K562 (cell line): Measurements from ENCODE around the gene FAM174B. TPM values are rescaled to one million over a fixed set of nuclear protein-coding genes. Genes with fewer than 3 reads are reported as not detected.
A peak's percentile ranks its signal among the peaks of the same experiment; 100 is the strongest.

Experiments used
- ATAC-seq: fragments of 200-7000 bp; cut with Tn5 transposase; 3 replicates; pipeline ENCODE4 v1.9.1; 2020; ENCODE audit warnings: moderate library complexity
- BruUV-seq: library from RNA; stranded (reverse); fragments of 400-500 nt; replicated peaks from 2 replicates; lab custom pipeline; 2021; lab: Mats Ljungman, UMichigan
- CTCF ChIA-PET: fragments of 300-600 bp; formaldehyde crosslinking; extraction: SDS; loops from one replicate; lab custom pipeline; 2021; ENCODE audit warnings: low intra/inter-chr PET ratio; lab: Yijun Ruan, JAX
- POLR2A ChIA-PET: fragments of 300-600, 350-650 bp; sonication (Branson Sonifier 250); formaldehyde crosslinking; extraction: SDS; loops from one replicate; lab custom pipeline; 2021; ENCODE audit warnings: antibody characterized with exemption, inconsistent platforms; lab: Yijun Ruan, JAX
- DNase-seq, 4 experiments: peaks; one replicate each; pipeline versions ENCODE4 v3.0.0 to v3.0.0-alpha.2; 2011 to 2018; ENCODE audit warnings: low spot score in 3 of 4, mixed read lengths in 3 of 4; ENCODE audit errors: extremely low read depth in 1 of 4
- FAIRE-seq: peaks from 2 replicates; lab custom pipeline; 2011; peaks lifted over from hg19 to GRCh38; lab: Jason Lieb, UNC
- H2AFZ ChIP-seq: 2 replicates; pipeline ENCODE4 v1.6.0; 2011; ENCODE audit warnings: low read depth, low read length, control low read depth, inconsistent platforms
- H3K27ac ChIP-seq: fragments of 200-600 bp; 3 replicates; pipeline ENCODE4 v1.8.0; 2011; ENCODE audit warnings: low read depth, mild to moderate bottlenecking, control low read depth, inconsistent platforms, low read length, moderate library complexity, mixed read lengths; ENCODE audit errors: extremely low read depth
- H3K27me3 ChIP-seq, 2 experiments: fragments of 300-600 bp in 1 of 2; 2 replicates in 1 of 2; 3 replicates in 1 of 2; pipeline versions ENCODE4 v1.6.0 to v1.8.0; 2011; ENCODE audit warnings: inconsistent platforms in 2 of 2, low read length in 2 of 2, mild to moderate bottlenecking in 1 of 2, mixed read lengths in 1 of 2, moderate library complexity in 1 of 2; ENCODE audit not compliant: control insufficient read depth in 2 of 2, insufficient read depth in 2 of 2
- H3K36me3 ChIP-seq: fragments of 300-600 bp; 3 replicates; pipeline ENCODE4 v1.8.0; 2011; ENCODE audit warnings: mild to moderate bottlenecking, low read length, inconsistent platforms; ENCODE audit not compliant: control insufficient read depth, insufficient read depth
- H3K4me1 ChIP-seq, 2 experiments: fragments of 200-600 bp in 1 of 2; replicated peaks in 1 of 2; 2 replicates in 1 of 2; 3 replicates in 1 of 2; pipeline versions ENCODE4 v1.5.1 to v1.8.0; 2011; ENCODE audit warnings: inconsistent platforms in 2 of 2, low read length in 2 of 2, mild to moderate bottlenecking in 1 of 2, mixed read lengths in 1 of 2, moderate library complexity in 1 of 2; ENCODE audit not compliant: control insufficient read depth in 2 of 2, insufficient read depth in 2 of 2
- H3K4me2 ChIP-seq: 2 replicates; pipeline ENCODE4 v1.6.1; 2011; ENCODE audit warnings: low read length, control low read depth, inconsistent platforms, mixed read lengths; ENCODE audit not compliant: insufficient read depth
- H3K4me3 ChIP-seq: fragments of 200-600 bp; sonication (generic), shearing (Covaris generic); 2 replicates; pipeline ENCODE4 v1.5.1; 2016; ENCODE audit warnings: control low read depth, inconsistent platforms
- H3K79me2 ChIP-seq: fragments of 200-600 bp; 3 replicates; pipeline ENCODE4 v1.8.0; 2011; ENCODE audit warnings: low read length, inconsistent platforms; ENCODE audit not compliant: control insufficient read depth, insufficient read depth
- H3K9ac ChIP-seq, 2 experiments: 2 replicates each; pipeline versions ENCODE4 v1.6.0 to v1.6.1; 2011; ENCODE audit warnings: low read depth in 2 of 2, low read length in 2 of 2, control low read depth in 1 of 2, inconsistent platforms in 1 of 2, mild to moderate bottlenecking in 1 of 2, mixed read lengths in 1 of 2; ENCODE audit not compliant: insufficient read depth in 1 of 2
- H3K9me1 ChIP-seq: one replicate; pipeline ENCODE4 v1.6.0; 2011; ENCODE audit warnings: inconsistent platforms, mild to moderate bottlenecking, low read length, moderate library complexity; ENCODE audit not compliant: control insufficient read depth, insufficient read depth
- H3K9me3 ChIP-seq: replicated peaks from 2 replicates; pipeline ENCODE4 v1.5.1; 2011; ENCODE audit warnings: low read depth, low read length, inconsistent platforms; ENCODE audit not compliant: control insufficient read depth, insufficient read depth
- H4K20me1 ChIP-seq: replicated peaks from 2 replicates; pipeline ENCODE4 v1.6.1; 2011; ENCODE audit warnings: low read length, inconsistent platforms, mixed read lengths; ENCODE audit not compliant: control insufficient read depth, insufficient read depth
- FOXK1 ChIP-seq: sonication (generic); formaldehyde crosslinking; IDR thresholded peaks from 2 replicates; pipeline ENCODE4 v1.8.0; 2022; ENCODE audit warnings: missing genetic modification reagents, mild to moderate bottlenecking, borderline replicate concordance
- PCBP1 ChIP-seq: fragments of 200-400 bp; formaldehyde crosslinking; IDR thresholded peaks from 2 replicates; pipeline ENCODE4 v1.6.1; 2018; ENCODE audit warnings: mild to moderate bottlenecking, low read depth, low read length; ENCODE audit not compliant: poor library complexity, severe bottlenecking
- PCBP2 ChIP-seq: fragments of 200-400 bp; formaldehyde crosslinking; IDR thresholded peaks from 2 replicates; pipeline ENCODE4 v1.6.1; 2018; ENCODE audit warnings: low read length, low read depth, mild to moderate bottlenecking, moderate library complexity; ENCODE audit not compliant: poor library complexity, severe bottlenecking
- in situ Hi-C: fragments of 300-500 bp; cut with MboI; formaldehyde crosslinking; loops from 4 replicates; pipeline ENCODE4 v1.15.0; 2018; ENCODE audit warnings: inconsistent platforms, mixed read lengths
- intact Hi-C: fragments of 100-400 bp; cut with micrococcal nuclease; formaldehyde crosslinking; loops from 2 replicates; pipeline ENCODE4 v1.14.2; 2022
- polyA plus RNA-seq, 8 experiments: library from polyadenylated mRNA; depleted of rRNA in 4 of 8; stranded (reverse) in 5 of 8; unstranded in 3 of 8; fragments of >200 nt; fragmentation: Nextera tagmentation in 2 of 8; fragmentation: Illumina TruSeq in 1 of 8; extraction: Ambion mirVana in 2 of 8; extraction: Trizol in 1 of 8; gene quantifications; 2 replicates each; pipeline versions ENCODE4 v1.2.1 to v1.2.3, GENCODE V29; 2011 to 2014; ENCODE audit warnings: inconsistent platforms in 1 of 8, missing spikeins in 1 of 8
- total RNA-seq, 7 experiments: library from RNA; depleted of rRNA in 6 of 7; stranded (reverse); fragments of >200 nt in 6 of 7; fragmentation: Illumina TruSeq in 2 of 7; extraction: Trizol in 2 of 7; gene quantifications; 2 replicates each; pipeline versions ENCODE4 v1.2.1 to v1.2.3, GENCODE V29; 2011 to 2021; ENCODE audit warnings: low replicate concordance in 1 of 7
- TF ChIP-seq, protein P1 (sequence below): fragments of 250-450 bp; sonication (Bioruptor Pico); IDR thresholded peaks from 2 replicates; pipeline ENCODE4 v1.8.0; 2022; ENCODE audit warnings: inconsistent platforms

Gene FAM174B
- total and polyA plus RNA-seq, 9 of the 15 experiments (the other 6 are each of a cell fraction or from before 2014, with no cell fraction given): 0.39 to 2.7 (median 1.9) TPM; not detected in 1

GRCh38 chr15:92611150-92611549, 44.4 kb downstream of the FAM174B start:
- Histone ChIP-seq H3K27ac (no peak overlapping the region), H3K9me3 (no peaks in the 10 kb centered on the region), H3K9ac (no peak overlapping the region), H4K20me1 (no peaks in the 10 kb centered on the region; the same call in none of the 2 replicates), H3K79me2 (no peaks in the 10 kb centered on the region), H3K36me3 (no peaks in the 10 kb centered on the region), H3K9me1 (peaks cover 4% of the 10 kb centered on the region), H3K4me2 (no peak overlapping the region), H2AFZ (no peak overlapping the region), H3K4me3 (no peak overlapping the region), H3K4me1 (peaks cover 0 to 6% of the 10 kb centered on the region in 2 experiments; a peak in 3 of 5 replicates), H3K27me3 (peaks cover 12 to 41% of the 10 kb centered on the region in 2 experiments)
- intact Hi-C loops (loop anchor here (5.0 to 10.0 kb wide), 2 partner anchors 106 to 304 kb away; no protein-coding TSS in a partner anchor), in situ Hi-C loops (no loop called here)
- DNase-seq (no peak), ATAC-seq (no peak), FAIRE-seq (no peak)
- TF ChIP-seq FOXK1 (CRISPR knock-in tag) (no peak), PCBP2 (peak; percentile 78), PCBP1 (peak; percentile 48)
- TF ChIP-seq, protein P1, sequence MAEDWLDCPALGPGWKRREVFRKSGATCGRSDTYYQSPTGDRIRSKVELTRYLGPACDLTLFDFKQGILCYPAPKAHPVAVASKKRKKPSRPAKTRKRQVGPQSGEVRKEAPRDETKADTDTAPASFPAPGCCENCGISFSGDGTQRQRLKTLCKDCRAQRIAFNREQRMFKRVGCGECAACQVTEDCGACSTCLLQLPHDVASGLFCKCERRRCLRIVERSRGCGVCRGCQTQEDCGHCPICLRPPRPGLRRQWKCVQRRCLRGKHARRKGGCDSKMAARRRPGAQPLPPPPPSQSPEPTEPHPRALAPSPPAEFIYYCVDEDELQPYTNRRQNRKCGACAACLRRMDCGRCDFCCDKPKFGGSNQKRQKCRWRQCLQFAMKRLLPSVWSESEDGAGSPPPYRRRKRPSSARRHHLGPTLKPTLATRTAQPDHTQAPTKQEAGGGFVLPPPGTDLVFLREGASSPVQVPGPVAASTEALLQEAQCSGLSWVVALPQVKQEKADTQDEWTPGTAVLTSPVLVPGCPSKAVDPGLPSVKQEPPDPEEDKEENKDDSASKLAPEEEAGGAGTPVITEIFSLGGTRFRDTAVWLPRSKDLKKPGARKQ (CRISPR knock-in tag): no peak
- ChIA-PET POLR2A (no interaction called here), CTCF (no interaction called here)
- BruUV-seq: no TSS peak
